Fibroblast of villous mesenchyme (primary cell): ENCODE results near the gene MTG1. TPM values are rescaled to one million over a fixed set of nuclear protein-coding genes. Genes with fewer than 3 reads are reported as not detected.

Experiments
- DNase-seq: peaks from one replicate; pipeline ENCODE4 v3.0.0-alpha.2; 2010; ENCODE audit warnings: low read depth
- H3K4me3 ChIP-seq: 2 replicates; pipeline ENCODE4 v1.5.1; 2011; ENCODE audit warnings: low read depth, mild to moderate bottlenecking, low read length
- CTCF ChIP-seq: IDR thresholded peaks from 2 replicates; pipeline ENCODE4 v1.5.1; 2012; ENCODE audit warnings: low read depth, mild to moderate bottlenecking, low read length; ENCODE audit not compliant: insufficient read depth
- total RNA-seq: library from RNA; depleted of rRNA; stranded (reverse); fragments of >200 nt; gene quantifications from 2 replicates; pipeline ENCODE4 v1.2.3, GENCODE V29; 2012

MTG1 gene
- total RNA-seq, 1 donor: 22.5 TPM

- no peak for TF ChIP-seq CTCF
- DNase-seq: no peak
- H3K4me3 ChIP-seq: no peak overlapping the region
These were observed 43.5 kb upstream of the MTG1 start for GRCh38 chr10:133350283-133350949.

- no peak for DNase-seq
- TF ChIP-seq CTCF: no peak
- no peak overlapping the region for H3K4me3 ChIP-seq
These were observed 43.0 kb upstream of the MTG1 start for GRCh38 chr10:133350950-133351329.

- DNase-seq: no peak
- no peak for TF ChIP-seq CTCF
- no peak overlapping the region for H3K4me3 ChIP-seq
These were observed 42.3 kb upstream of the MTG1 start for GRCh38 chr10:133351408-133352318.

- DNase-seq: no peak
- no peak overlapping the region for H3K4me3 ChIP-seq
- no peak for TF ChIP-seq CTCF
These were observed 40.6 kb upstream of the MTG1 start for GRCh38 chr10:133353202-133353959.

GRCh38 chr10:133353988-133354605, 39.9 kb upstream of the MTG1 start:
- DNase-seq: no peak
- no peak overlapping the region for H3K4me3 ChIP-seq
- no peak for TF ChIP-seq CTCF

- no peak for DNase-seq
- H3K4me3 ChIP-seq: no peak overlapping the region
- no peak for TF ChIP-seq CTCF
These were observed 39.2 kb upstream of the MTG1 start for GRCh38 chr10:133354672-133355240.
